ENCODE data around the gene EMSY. TPM values are rescaled to one million over a fixed set of nuclear protein-coding genes. Genes with fewer than 3 reads are reported as not detected.

Gene EMSY
- total RNA-seq, 4 donors from 2014 or later, result 12.8 to 59.3 (median 20.6) TPM

- no peak for DNase-seq (ENCODE audit: low spot score)
- ATAC-seq (ENCODE audit: low FRiP score), result no peak
- no peak for TF ChIP-seq CTCF (IDR thresholded peaks at IDR 0.05)
Observed at GRCh38 chr11:76599041-76600013, 154.5 kb downstream of the EMSY start.

- TF ChIP-seq CTCF (IDR thresholded peaks at IDR 0.05), result no peak
- DNase-seq (ENCODE audit: low spot score) (no peak), ATAC-seq (ENCODE audit: low FRiP score) (no peak)
Observed at GRCh38 chr11:76600124-76600655, 155.4 kb downstream of the EMSY start.

GRCh38 chr11:76601272-76601671, 156.5 kb downstream of the EMSY start:
- DNase-seq (ENCODE audit: low spot score) (no peak), ATAC-seq (ENCODE audit: low FRiP score) (no peak)
- TF ChIP-seq CTCF (IDR thresholded peaks at IDR 0.05), result no peak

- no peak for TF ChIP-seq CTCF (IDR thresholded peaks at IDR 0.05)
- DNase-seq (ENCODE audit: low spot score) (no peak), ATAC-seq (ENCODE audit: low FRiP score) (no peak)
Observed at GRCh38 chr11:76601724-76602123, 156.9 kb downstream of the EMSY start.

GRCh38 chr11:76602431-76602861, 157.6 kb downstream of the EMSY start:
- no peak for DNase-seq (ENCODE audit: low spot score)
- ATAC-seq (ENCODE audit: low FRiP score), result peak; percentile 32
- TF ChIP-seq CTCF (IDR thresholded peaks at IDR 0.05), result no peak

Small RNAs within 50 kb of the gene (small RNA-seq; reads per million reads assigned to genes)
- gene AP001189.2, result not detected
- gene RF00019, result not detected

Other genes with a start within 250 kb of the EMSY start
- gene WNT11, start 238.5 kb upstream of the EMSY start, total RNA-seq, result 100 to 1,000 TPM in 1 of 4 donors, 10 to 100 TPM in 3; 20.4 to 137 (median 39.1) TPM
- gene THAP12, start 63.9 kb upstream of the EMSY start, total RNA-seq, result 10 to 100 TPM; 35.4 to 59.9 (median 42.7) TPM
- gene GVQW3, start 63.7 kb upstream of the EMSY start, total RNA-seq, result 1 to 10 TPM in 3 of 4 donors, under 1 TPM in 1; 0.96 to 2.0 (median 1.4) TPM
- gene LRRC32, start 225.7 kb downstream of the EMSY start, total RNA-seq, result 100 to 1,000 TPM in 1 of 4 donors, 10 to 100 TPM in 3; 18.7 to 222 (median 68.7) TPM